Breast epithelium (tissue), 3 donors: Measurements from ENCODE around the gene EEF1AKMT2.

Experiments used
- CTCF ChIP-seq, 3 donors: fragments of 450-650 bp; IDR thresholded peaks; one replicate each; pipeline ENCODE4 v1.5.1; 2016 to 2017; ENCODE audit warnings: antibody characterized with exemption in 3 of 3, mild to moderate bottlenecking in 3 of 3, moderate library complexity in 3 of 3
- POLR2A ChIP-seq: fragments of 450-650 bp; IDR thresholded peaks from one replicate; pipeline ENCODE4 v1.6.1; 2016; ENCODE audit warnings: antibody characterized with exemption, mild to moderate bottlenecking, moderate library complexity

GRCh38 chr10:124826262-124826661 lies 34.6 kb upstream of the EEF1AKMT2 start:
- no peak for TF ChIP-seq CTCF (IDR thresholded peaks at IDR 0.05)
- TF ChIP-seq POLR2A: no peak
